Dermis blood vessel endothelial cell (primary cell): Measurements from ENCODE around the gene MYH11. TPM values are rescaled to one million over a fixed set of nuclear protein-coding genes. Genes with fewer than 3 reads are reported as not detected.
"Not testable (repeated sequence)": the region's sequence is repeated elsewhere in the genome, so short reads cannot be mapped to it uniquely, and the experiment has no call there.

ENCODE experiments used
- DNase-seq: peaks from one replicate; pipeline ENCODE4 v3.0.0; 2010
- total RNA-seq: library from RNA; depleted of rRNA; stranded (reverse); fragments of >200 nt; gene quantifications from 2 replicates; pipeline ENCODE4 v1.2.3, GENCODE V29; 2014

MYH11 gene
- total RNA-seq, 1 donor from 2014 or later = not detected

GRCh38 chr16:15808071-15808470 lies 48.8 kb downstream of the MYH11 start:
- no peak for DNase-seq

- no peak for DNase-seq
Observed at GRCh38 chr16:15807603-15808009, 49.2 kb downstream of the MYH11 start.

GRCh38 chr16:15803618-15804017 lies 53.2 kb downstream of the MYH11 start:
- DNase-seq = no peak

- DNase-seq = no peak
Observed at GRCh38 chr16:15799851-15800495, 56.9 kb downstream of the MYH11 start.

- no peak for DNase-seq
Observed at GRCh38 chr16:15798671-15799070, 58.2 kb downstream of the MYH11 start.

- DNase-seq = no peak
Observed at GRCh38 chr16:15796885-15797284, 59.9 kb downstream of the MYH11 start.

- DNase-seq = no peak
Observed at GRCh38 chr16:15795615-15796014, 61.2 kb downstream of the MYH11 start.

GRCh38 chr16:15792563-15792971 lies 64.3 kb downstream of the MYH11 start:
- no peak for DNase-seq

GRCh38 chr16:15790458-15790857 lies 66.4 kb downstream of the MYH11 start:
- DNase-seq = peak; percentile 23

- not testable (repeated sequence) for DNase-seq
Observed at GRCh38 chr16:15789816-15790215, 67.0 kb downstream of the MYH11 start.

GRCh38 chr16:15788846-15789239 lies 68.0 kb downstream of the MYH11 start:
- no peak for DNase-seq

- DNase-seq = no peak
Observed at GRCh38 chr16:15786501-15786900, 70.3 kb downstream of the MYH11 start.

- DNase-seq = peak; percentile 26
Observed at GRCh38 chr16:15785386-15786059, 71.3 kb downstream of the MYH11 start.

- no peak for DNase-seq
Observed at GRCh38 chr16:15783985-15784384, 72.8 kb downstream of the MYH11 start.

GRCh38 chr16:15782573-15783365 lies 74.1 kb downstream of the MYH11 start:
- peak; percentile 15 for DNase-seq

- DNase-seq = no peak
Observed at GRCh38 chr16:15781650-15782049, 75.2 kb downstream of the MYH11 start.

- DNase-seq = no peak
Observed at GRCh38 chr16:15780805-15781204, 76.0 kb downstream of the MYH11 start.

- no peak for DNase-seq
Observed at GRCh38 chr16:15779664-15780351, 77.0 kb downstream of the MYH11 start.

- DNase-seq = no peak
Observed at GRCh38 chr16:15778999-15779614, 77.7 kb downstream of the MYH11 start.

GRCh38 chr16:15778204-15778743 lies 78.6 kb downstream of the MYH11 start:
- DNase-seq = no peak

GRCh38 chr16:15777533-15778203 lies 79.2 kb downstream of the MYH11 start:
- DNase-seq = peak; percentile 77

- DNase-seq = no peak
Observed at GRCh38 chr16:15776572-15776971, 80.3 kb downstream of the MYH11 start.
